Colonic mucosa (tissue), 4 donors: ENCODE results near the gene TMIGD2. TPM values are rescaled to one million over a fixed set of nuclear protein-coding genes. Genes with fewer than 3 reads are reported as not detected.
A peak's percentile ranks its signal among the peaks of the same experiment; 100 is the strongest.
"Not testable (repeated sequence)": the region's sequence is repeated elsewhere in the genome, so short reads cannot be mapped to it uniquely, and the experiment has no call there.

Experiments used
- DNase-seq: peaks from one replicate; pipeline ENCODE4 v3.0.0-alpha.2; 2020
- H3K27ac ChIP-seq: fragments of 200-600 bp; one replicate; pipeline ENCODE4 v1.8.0; 2021
- H3K27me3 ChIP-seq: fragments of 200-600 bp; one replicate; pipeline ENCODE4 v1.8.0; 2021
- H3K36me3 ChIP-seq: fragments of 200-600 bp; one replicate; pipeline ENCODE4 v1.8.0; 2021
- H3K4me1 ChIP-seq: fragments of 200-600 bp; one replicate; pipeline ENCODE4 v1.8.0; 2021; ENCODE audit warnings: mild to moderate bottlenecking
- H3K4me3 ChIP-seq: fragments of 200-600 bp; one replicate; pipeline ENCODE4 v1.8.0; 2021
- H3K9ac ChIP-seq, 2 donors: one replicate each; pipeline ENCODE4 v1.7.0; 2013; ENCODE audit warnings: control low read depth in 2 of 2, low read depth in 2 of 2, low read length in 2 of 2
- H3K9me3 ChIP-seq: fragments of 200-600 bp; one replicate; pipeline ENCODE4 v1.8.0; 2021
- intact Hi-C: fragments of 100-400 bp; cut with DNase I; formaldehyde crosslinking; loops from one replicate; pipeline ENCODE4 v1.14.1; 2022
- total RNA-seq, 2 donors: library from RNA; stranded (reverse); fragmentation: NEBNext Ultra II Directional in 1 of 2; extraction: Animal tissue kit (Norgen Biotek cat#: 25700) in 1 of 2; gene quantifications; one replicate each; pipeline ENCODE4 v1.2.1, GENCODE V29; 2021
- TF ChIP-seq, protein P1 (sequence below): fragments of 200-600 bp; IDR thresholded peaks from one replicate; pipeline ENCODE4 v1.8.0; 2022; ENCODE audit warnings: antibody characterized with exemption, mild to moderate bottlenecking
- donor health status: healthy.
- donor health status: DM: no; HTN: no; CAD: no.
- donor health status: DM: no; HTN: no; CAD: no.

TMIGD2 gene
- total RNA-seq, 2 donors from 2014 or later: 0.74 TPM; not detected in 1

DNA sequence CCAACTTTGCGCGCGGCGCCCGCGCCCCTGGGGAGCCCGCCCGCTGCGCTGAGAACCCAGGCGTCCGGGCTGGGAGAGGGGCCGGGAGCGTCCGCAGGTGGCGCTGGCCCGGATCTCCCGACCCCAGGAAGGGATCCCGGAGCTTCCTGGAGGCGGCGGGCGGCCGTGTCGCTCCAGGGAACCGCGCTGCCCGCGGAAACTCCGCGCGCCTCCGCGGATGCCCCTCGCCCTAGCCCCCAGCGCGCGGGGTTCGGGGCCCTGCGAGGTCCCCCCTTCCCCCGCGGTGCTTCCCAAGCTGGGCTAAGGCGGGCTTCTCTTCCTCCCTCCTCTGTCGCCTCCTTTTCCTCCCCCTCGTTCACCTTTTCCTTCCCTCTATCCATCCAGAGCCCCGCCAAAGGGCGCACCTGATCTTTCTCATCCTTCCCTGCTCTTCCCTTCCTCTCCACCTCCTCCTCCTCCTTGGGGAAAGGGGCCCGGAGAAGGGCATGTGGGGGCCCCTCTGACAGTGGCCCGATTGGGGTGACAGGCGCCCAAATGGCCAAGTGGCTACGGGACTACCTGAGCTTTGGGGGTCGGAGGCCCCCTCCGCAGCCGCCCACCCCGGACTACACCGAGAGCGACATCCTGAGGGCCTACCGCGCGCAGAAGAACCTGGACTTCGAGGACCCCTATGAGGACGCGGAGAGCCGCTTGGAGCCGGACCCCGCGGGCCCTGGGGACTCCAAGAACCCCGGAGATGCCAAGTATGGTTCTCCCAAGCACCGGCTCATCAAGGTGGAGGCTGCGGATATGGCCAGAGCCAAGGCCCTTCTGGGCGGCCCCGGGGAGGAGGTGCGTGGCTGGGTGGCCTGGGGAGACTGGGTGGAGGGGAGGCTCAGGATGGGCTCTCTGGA is 22.4 kb downstream of the TMIGD2 start:
- no peak for DNase-seq
- H3K9ac ChIP-seq: no peak overlapping the region
- TF ChIP-seq, protein P1, sequence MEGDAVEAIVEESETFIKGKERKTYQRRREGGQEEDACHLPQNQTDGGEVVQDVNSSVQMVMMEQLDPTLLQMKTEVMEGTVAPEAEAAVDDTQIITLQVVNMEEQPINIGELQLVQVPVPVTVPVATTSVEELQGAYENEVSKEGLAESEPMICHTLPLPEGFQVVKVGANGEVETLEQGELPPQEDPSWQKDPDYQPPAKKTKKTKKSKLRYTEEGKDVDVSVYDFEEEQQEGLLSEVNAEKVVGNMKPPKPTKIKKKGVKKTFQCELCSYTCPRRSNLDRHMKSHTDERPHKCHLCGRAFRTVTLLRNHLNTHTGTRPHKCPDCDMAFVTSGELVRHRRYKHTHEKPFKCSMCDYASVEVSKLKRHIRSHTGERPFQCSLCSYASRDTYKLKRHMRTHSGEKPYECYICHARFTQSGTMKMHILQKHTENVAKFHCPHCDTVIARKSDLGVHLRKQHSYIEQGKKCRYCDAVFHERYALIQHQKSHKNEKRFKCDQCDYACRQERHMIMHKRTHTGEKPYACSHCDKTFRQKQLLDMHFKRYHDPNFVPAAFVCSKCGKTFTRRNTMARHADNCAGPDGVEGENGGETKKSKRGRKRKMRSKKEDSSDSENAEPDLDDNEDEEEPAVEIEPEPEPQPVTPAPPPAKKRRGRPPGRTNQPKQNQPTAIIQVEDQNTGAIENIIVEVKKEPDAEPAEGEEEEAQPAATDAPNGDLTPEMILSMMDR: no peak
- H3K9me3 ChIP-seq: no peaks in the 10 kb centered on the region
- no peak overlapping the region for H3K27ac ChIP-seq
- intact Hi-C loops: no loop called here
- no peaks in the 10 kb centered on the region for H3K36me3 ChIP-seq
- H3K27me3 ChIP-seq: peaks cover 23% of the 10 kb centered on the region
- peak overlapping the region; percentile 16 for H3K4me3 ChIP-seq
- H3K4me1 ChIP-seq: peaks cover 9% of the 10 kb centered on the region

DNA sequence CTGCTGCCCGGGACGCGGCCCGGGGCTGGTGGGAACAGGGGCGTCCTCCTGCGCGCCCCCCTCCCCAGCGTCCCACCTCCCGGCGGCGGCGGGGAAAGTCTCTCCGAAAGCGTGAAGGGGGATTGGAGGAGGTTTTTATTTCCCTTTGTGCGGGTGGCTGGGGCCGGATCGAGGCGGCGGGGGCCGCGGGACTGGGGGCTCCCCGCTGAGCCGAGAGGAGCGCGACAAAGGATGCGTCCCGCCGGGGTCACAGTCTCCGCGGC is 23.0 kb downstream of the TMIGD2 start:
- Histone ChIP-seq H3K4me1 (peaks cover 9% of the 10 kb centered on the region), H3K9ac (no peak overlapping the region), H3K4me3 (peak overlapping the region; percentile 16)

DNA sequence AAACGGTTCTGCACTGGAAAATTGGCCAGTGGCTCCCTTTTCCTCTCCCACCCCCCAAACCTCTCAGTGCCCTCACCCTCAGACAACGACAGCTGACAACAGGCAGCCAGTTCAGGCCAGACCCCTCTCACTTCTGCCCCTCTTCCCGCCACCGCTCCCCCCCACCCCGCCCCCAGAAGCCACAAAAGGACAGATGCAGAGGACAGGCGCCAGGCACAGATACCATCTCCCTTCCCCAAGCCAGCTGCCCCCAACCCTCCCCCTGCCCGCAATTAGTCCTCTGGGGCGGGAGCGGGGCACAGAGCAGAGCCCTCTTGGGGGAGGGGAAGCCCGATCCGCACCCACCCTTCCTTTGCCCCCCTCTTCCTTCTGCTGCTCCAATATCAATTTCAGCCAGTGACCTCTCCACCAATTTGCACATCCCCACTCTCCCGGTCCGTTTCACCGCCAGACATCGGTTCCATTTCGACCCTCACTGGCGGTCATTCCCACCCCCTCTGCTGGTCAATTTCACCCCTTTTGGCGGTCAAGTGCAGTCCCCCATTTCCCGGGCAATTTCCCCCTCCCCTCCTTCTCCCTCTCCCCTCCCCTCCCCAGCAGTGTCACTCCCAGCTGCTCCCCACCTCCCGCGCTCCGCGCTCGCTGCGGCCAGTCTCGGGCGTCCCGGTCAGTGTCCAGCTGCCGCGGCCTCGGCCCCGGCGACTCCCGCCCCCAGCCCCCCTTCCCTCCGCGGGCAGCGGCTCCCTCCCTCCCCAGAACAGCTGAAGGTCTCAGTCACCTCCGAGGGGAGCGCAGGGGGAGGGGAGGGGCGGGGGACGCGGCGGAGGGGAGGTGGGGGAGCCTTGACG is 23.5 kb downstream of the TMIGD2 start, which contains the start of gene SHD:
SHD (plus strand) TSS at position 848 of the 848 bp plus-strand sequence. CDS start 798 bp downstream, outside the sequence.
- Histone ChIP-seq H3K27me3 (peaks cover 23% of the 10 kb centered on the region), H3K4me3 (peak within 1 kb of the TSS; percentile 16), H3K27ac (no peak within 1 kb of the TSS), H3K9me3 (no peaks in the 10 kb centered on the region), H3K36me3 (no peaks in the 10 kb centered on the region), H3K4me1 (peaks cover 9% of the 10 kb centered on the region), H3K9ac (no peak within 1 kb of the TSS)
- DNase-seq: no peak
- intact Hi-C loops: no loop called here
- TF ChIP-seq, protein P1: no peak

More for the DNA sequence above, 23.0 kb downstream of the TMIGD2 start:
- Histone ChIP-seq H3K27me3 (peaks cover 23% of the 10 kb centered on the region), H3K9me3 (no peaks in the 10 kb centered on the region), H3K27ac (no peak overlapping the region), H3K36me3 (no peaks in the 10 kb centered on the region)
- TF ChIP-seq, protein P1: no peak
- DNase-seq: no peak
- intact Hi-C loops: no loop called here

DNA sequence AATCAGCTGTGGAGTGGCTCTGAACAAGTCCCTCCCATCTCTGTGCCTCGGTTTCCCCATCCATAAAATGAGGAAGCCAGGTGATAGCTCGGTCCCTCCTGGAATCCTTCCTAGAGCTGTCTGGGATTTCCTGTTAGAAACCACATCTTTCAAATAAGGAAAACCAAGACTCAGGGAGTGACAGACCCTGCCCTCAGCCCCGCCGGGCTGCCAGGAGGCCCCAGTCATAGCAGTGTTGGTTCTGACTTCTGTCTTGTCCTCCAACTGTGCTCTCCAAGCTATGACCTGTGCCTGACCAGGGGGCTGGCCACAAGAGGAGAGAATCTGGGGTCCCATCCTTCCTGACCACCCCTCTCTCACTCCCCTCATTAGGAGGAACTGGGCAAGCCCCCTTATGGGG is 24.2 kb downstream of the TMIGD2 start:
- H3K9me3 ChIP-seq: no peaks in the 10 kb centered on the region
- peaks cover 9% of the 10 kb centered on the region for H3K4me1 ChIP-seq
- intact Hi-C loops: no loop called here
- no peak overlapping the region for H3K4me3 ChIP-seq
- peaks cover 23% of the 10 kb centered on the region for H3K27me3 ChIP-seq
- no peak overlapping the region for H3K9ac ChIP-seq
- DNase-seq: no peak
- no peak overlapping the region for H3K27ac ChIP-seq
- no peaks in the 10 kb centered on the region for H3K36me3 ChIP-seq
- TF ChIP-seq, protein P1: no peak

DNA sequence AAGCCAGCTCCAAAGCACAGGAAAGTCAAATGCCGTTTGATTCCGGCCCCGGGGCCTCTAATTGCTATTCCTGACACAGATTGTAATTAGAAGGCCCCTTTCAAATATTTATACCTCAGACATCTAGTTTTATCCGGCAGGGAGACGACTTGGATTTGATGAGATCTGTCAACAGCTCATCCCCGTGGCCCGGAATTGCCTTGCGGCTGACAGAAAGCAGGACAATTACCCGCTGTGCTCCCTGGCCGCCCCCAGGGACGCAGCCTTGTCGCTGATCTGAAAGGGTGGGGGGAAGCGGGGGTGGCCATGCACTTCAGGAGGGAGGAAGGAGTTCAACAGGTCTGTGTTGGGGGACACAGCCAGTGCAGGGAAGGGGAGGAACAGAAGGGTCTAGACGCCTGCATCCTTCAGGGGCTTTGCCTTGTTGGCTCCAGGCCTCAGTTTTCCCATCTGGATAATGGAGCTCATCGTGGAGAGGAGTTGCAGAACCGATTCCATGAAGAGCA is 24.9 kb downstream of the TMIGD2 start:
- H3K27me3 ChIP-seq: peaks cover 23% of the 10 kb centered on the region
- no peak for DNase-seq
- no peaks in the 10 kb centered on the region for H3K36me3 ChIP-seq
- no peak overlapping the region for H3K9ac ChIP-seq
- H3K27ac ChIP-seq: no peak overlapping the region
- peaks cover 9% of the 10 kb centered on the region for H3K4me1 ChIP-seq
- intact Hi-C loops: no loop called here
- TF ChIP-seq, protein P1: no peak
- H3K4me3 ChIP-seq: no peak overlapping the region
- no peaks in the 10 kb centered on the region for H3K9me3 ChIP-seq

DNA sequence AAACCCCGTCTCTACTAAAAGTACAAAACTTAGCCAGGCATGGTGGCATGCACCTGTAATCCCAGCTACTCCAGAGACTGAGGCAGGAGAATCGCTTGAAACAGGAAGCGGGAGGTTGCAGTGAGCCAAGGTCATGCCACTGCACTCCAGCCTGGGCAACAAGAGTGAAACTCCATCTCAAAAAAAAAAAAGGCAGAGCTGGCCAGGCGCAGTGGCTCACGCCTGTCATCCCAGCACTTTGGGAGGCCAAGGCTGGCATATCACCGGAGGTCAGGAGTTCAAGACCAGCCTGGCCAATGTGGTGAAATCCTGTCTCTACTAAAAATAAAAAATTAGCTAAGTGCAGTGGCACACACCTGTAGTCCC is 27.9 kb downstream of the TMIGD2 start:
- H3K9me3 ChIP-seq, H3K9ac ChIP-seq, H3K36me3 ChIP-seq, H3K4me1 ChIP-seq, intact Hi-C loops, H3K4me3 ChIP-seq, DNase-seq, H3K27me3 ChIP-seq, H3K27ac ChIP-seq: not testable (repeated sequence)
